ENCODE data around the gene E2F3. TPM values are rescaled to one million over a fixed set of nuclear protein-coding genes. Genes with fewer than 3 reads are reported as not detected.

The E2F3 gene
- total RNA-seq, 4 donors from 2014 or later = 9.4 to 15.8 (median 11.9) TPM

- TF ChIP-seq CTCF (IDR thresholded peaks at IDR 0.05; ENCODE audit: low read depth) = no peak
Observed at GRCh38 chr6:20538131-20538662, 136.5 kb downstream of the E2F3 start.

- no peak for TF ChIP-seq CTCF (IDR thresholded peaks at IDR 0.05; ENCODE audit: low read depth)
Observed at GRCh38 chr6:20538907-20539306, 137.2 kb downstream of the E2F3 start.

GRCh38 chr6:20539387-20539786 lies 137.7 kb downstream of the E2F3 start:
- TF ChIP-seq CTCF (IDR thresholded peaks at IDR 0.05; ENCODE audit: low read depth) = no peak

GRCh38 chr6:20540683-20541082 lies 139.0 kb downstream of the E2F3 start:
- no peak for TF ChIP-seq CTCF (IDR thresholded peaks at IDR 0.05; ENCODE audit: low read depth)

GRCh38 chr6:20541382-20541781 lies 139.7 kb downstream of the E2F3 start:
- TF ChIP-seq CTCF (IDR thresholded peaks at IDR 0.05; ENCODE audit: low read depth) = no peak

- TF ChIP-seq CTCF (IDR thresholded peaks at IDR 0.05; ENCODE audit: low read depth) = no peak
Observed at GRCh38 chr6:20542927-20543602, 141.4 kb downstream of the E2F3 start.

Small RNAs within 50 kb of the gene (small RNA-seq; reads per million reads assigned to genes)
- gene RF00019 (0.49 reads per million), gene RNU6-141P (not detected)

Other genes with a start within 250 kb of the E2F3 start
- gene MBOAT1, start 189.4 kb upstream of the E2F3 start, total RNA-seq = 10 to 100 TPM in 3 of 4 donors, 1 to 10 TPM in 1; 7.7 to 15.6 (median 12.9) TPM
- gene CDKAL1, start 132.6 kb downstream of the E2F3 start, total RNA-seq = 10 to 100 TPM; 15.2 to 17.9 (median 17.1) TPM

All from subcutaneous adipose tissue (tissue), 4 donors.